Pulmonary artery endothelial cell (primary cell): ENCODE data around the gene SORCS1. TPM values are rescaled to one million over a fixed set of nuclear protein-coding genes. Genes with fewer than 3 reads are reported as not detected.

Source experiments
- DNase-seq: peaks from one replicate; pipeline ENCODE4 v3.0.0-alpha.2; 2011; ENCODE audit warnings: low read depth, low spot score
- total RNA-seq: library from RNA; depleted of rRNA; stranded (reverse); fragments of >200 nt; gene quantifications from 2 replicates; pipeline ENCODE4 v1.2.3, GENCODE V29; 2014

The SORCS1 gene
- total RNA-seq, 1 donor from 2014 or later, result not detected

- DNase-seq, result no peak
Observed at GRCh38 chr10:107104026-107104652, 60.4 kb downstream of the SORCS1 start.

GRCh38 chr10:107103174-107104025 is 61.1 kb downstream of the SORCS1 start:
- DNase-seq, result no peak

GRCh38 chr10:107098326-107098725 is 66.2 kb downstream of the SORCS1 start:
- DNase-seq, result no peak

GRCh38 chr10:107094824-107095522 is 69.5 kb downstream of the SORCS1 start:
- DNase-seq, result no peak

- DNase-seq, result no peak
Observed at GRCh38 chr10:107092321-107092720, 72.2 kb downstream of the SORCS1 start.

GRCh38 chr10:107091126-107091525 is 73.4 kb downstream of the SORCS1 start:
- DNase-seq, result no peak

GRCh38 chr10:107085665-107086525 is 78.6 kb downstream of the SORCS1 start:
- no peak for DNase-seq

- no peak for DNase-seq
Observed at GRCh38 chr10:107083388-107084009, 81.0 kb downstream of the SORCS1 start.

- no peak for DNase-seq
Observed at GRCh38 chr10:107081644-107082043, 82.9 kb downstream of the SORCS1 start.

GRCh38 chr10:107075117-107075516 is 89.4 kb downstream of the SORCS1 start:
- no peak for DNase-seq

GRCh38 chr10:107072786-107073185 is 91.7 kb downstream of the SORCS1 start:
- DNase-seq, result no peak

GRCh38 chr10:107072028-107072427 is 92.5 kb downstream of the SORCS1 start:
- DNase-seq, result no peak

- no peak for DNase-seq
Observed at GRCh38 chr10:107071301-107071700, 93.2 kb downstream of the SORCS1 start.

GRCh38 chr10:107067843-107068242 is 96.7 kb downstream of the SORCS1 start:
- DNase-seq, result no peak

- DNase-seq, result no peak
Observed at GRCh38 chr10:107064075-107064474, 100.4 kb downstream of the SORCS1 start.

- no peak for DNase-seq
Observed at GRCh38 chr10:107059872-107060271, 104.6 kb downstream of the SORCS1 start.

- DNase-seq, result no peak
Observed at GRCh38 chr10:107059068-107059804, 105.3 kb downstream of the SORCS1 start.

GRCh38 chr10:107058331-107058730 is 106.2 kb downstream of the SORCS1 start:
- no peak for DNase-seq

GRCh38 chr10:107056182-107056581 is 108.3 kb downstream of the SORCS1 start:
- DNase-seq, result no peak
